Dedifferentiated amniotic fluid mesenchymal stem cell (primary cell): Measurements from ENCODE around the gene RHOG.
"Not testable (repeated sequence)": the region's sequence is repeated elsewhere in the genome, so short reads cannot be mapped to it uniquely, and the experiment has no call there.

Source experiments
- DNase-seq: peaks from one replicate; pipeline ENCODE4 v3.0.0-alpha.2; 2016; ENCODE audit errors: extremely low spot score

RHOG gene

DNA sequence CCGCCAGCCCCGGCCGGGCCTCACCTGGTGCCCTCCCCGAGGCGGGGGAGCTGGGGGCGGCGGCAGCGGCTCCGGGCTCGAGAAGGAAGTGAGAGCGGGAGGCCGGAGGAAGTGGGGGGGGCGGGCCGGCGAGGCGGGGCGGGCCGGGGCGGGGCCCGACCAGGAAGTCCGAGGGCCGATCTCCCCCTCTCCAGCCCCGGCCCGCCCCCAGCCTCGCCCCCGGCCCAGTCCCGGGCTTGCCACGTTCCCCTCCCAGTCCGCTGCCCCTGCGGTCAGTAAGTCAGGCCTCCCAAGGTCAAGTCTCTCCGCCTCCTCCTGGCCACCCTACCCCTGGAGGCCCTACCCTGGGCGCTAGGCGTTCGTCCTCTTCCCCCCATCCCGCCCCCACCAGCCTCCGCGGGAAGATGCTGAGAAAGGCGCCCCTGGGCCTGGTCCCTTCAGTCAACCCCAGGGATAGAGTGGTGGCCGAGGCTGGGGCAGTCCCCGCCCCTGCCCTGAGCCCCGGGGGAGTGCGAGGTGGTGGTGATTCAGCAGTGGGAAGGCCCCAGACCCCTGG is at the start of gene RHOG:
Gene RHOG, minus strand, starts transcription at position 90 of the 556 bp plus-strand sequence. CDS start 12,821 bp downstream, outside the sequence.
- peak; percentile 26 for DNase-seq

DNA sequence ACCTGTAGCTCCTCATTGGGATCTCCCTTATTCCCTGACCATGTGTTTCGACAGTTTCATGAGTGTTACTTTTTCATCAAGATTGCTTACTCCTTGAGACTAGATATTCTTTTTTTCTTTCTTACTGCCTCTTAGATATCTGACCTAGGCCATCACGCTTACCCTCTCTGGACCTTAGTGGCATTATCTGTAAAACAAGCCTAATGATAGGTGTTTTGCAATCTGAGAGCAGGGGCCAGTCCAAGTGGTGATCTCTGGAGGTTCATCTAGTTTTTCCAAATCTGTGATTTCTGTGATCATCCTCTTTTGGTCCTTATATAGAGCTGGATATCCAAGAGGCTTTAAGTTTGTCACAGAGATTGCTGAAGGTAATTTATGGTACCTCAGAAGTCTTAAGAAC is 49.3 kb upstream of the RHOG start:
- DNase-seq, result no peak

GRCh38 chr11:3888876-3889275 is 48.1 kb upstream of the RHOG start:
- DNase-seq, result no peak

DNA sequence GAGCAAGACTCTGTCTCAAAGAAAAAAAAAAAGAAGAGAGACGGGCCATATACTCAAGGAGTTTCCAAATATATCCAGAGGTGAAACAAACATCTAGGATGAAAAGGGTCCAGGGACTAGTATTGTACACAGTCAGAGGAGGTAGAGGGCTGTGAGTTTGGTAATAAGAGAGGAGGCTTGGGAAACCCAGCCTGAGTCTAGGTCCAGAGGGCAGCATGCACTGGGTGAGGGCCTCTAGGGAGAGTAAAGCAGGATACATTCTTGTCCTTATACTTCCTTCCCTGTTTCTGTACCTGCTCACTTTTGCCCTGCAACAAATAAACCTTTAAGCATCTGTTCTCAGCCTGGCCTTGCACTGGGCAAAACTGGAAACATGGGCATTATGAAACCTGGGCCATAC is 46.2 kb upstream of the RHOG start:
- no peak for DNase-seq

- no peak for DNase-seq
Measured at GRCh38 chr11:3885855-3886254, 45.1 kb upstream of the RHOG start.

DNA sequence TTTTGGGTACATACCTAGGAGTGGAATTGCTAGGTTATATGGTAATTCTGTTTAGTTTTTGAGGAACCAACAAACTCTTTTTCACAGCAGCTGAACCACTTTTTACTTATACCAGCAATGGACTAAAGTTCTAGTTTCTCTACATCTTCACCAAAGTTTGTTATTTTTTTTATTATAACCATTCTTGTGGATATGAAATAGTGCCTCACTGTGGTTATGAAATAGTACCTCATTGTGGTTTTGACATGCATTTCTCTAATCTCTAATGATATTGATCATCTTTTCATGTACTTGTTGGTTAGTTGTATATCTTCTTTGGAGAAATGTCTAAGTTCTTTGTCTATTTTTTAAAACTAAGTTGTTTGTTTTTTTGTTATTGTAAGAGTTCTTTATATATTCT is 41.9 kb upstream of the RHOG start:
- DNase-seq, result no peak

- DNase-seq, result no peak
Measured at GRCh38 chr11:3880724-3881123, 40.0 kb upstream of the RHOG start.

DNA sequence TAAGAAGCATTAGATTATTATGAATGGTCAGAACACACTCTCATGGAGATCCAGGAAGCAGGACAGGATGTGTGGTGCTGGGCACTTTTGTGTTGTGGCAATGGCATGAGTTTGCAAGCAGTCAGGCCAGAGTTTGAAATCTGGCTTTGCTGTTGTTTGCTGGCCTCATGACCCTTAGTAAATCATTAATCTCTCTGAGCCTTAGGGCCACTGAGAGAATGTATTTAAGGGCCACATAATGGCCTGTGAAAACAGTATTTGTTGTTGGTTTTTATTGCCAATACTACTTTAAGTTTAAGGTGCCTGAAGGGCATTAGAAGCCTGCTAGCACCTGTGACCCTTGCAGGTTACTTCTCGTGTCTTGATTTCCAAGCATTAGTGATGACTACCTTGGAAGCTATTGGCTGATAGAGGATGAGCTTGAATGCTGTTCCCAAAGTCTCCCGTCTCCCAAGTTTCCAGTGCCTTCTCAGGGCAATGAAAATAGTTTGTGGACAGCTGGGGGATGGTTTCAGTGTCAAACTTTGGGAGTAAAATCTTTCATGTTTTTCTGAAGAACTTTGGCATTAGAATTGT is 39.3 kb upstream of the RHOG start:
- DNase-seq, result no peak

DNA sequence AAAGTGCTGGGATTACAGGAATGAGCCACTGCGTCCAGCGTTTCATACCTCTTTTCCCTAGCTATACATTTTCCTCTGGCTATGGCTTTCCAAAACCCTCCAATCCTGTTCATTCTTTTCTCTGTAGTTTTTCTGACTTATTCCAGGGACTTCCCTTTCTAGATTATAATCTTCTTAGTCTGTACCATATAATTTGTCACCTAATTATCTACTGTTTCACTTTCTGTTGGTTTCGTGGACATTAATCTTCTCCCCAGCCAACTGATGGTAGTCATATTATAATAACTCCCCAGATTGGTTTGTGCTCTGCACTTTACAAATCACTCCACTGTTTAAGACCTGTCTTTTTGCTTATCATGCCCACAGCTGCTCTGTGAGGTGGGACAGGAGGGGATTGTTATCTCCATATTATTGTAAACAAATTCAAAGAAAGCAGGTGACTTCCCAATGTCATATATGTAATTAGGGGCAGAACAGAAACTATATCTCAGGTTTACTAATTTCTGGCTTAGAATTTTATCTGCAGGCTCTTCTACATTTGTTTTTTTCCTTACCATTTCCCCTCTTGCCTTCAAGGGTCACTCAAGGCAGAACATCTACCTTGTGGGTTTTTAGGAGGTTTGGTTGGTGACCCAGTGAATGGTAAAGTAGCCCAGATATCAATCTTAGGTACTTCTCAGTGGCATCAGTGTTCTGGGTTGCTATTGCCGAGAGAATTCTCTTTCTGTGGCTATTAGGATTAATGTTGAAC is 38.6 kb upstream of the RHOG start:
- DNase-seq, result no peak

GRCh38 chr11:3878258-3878584 is 37.5 kb upstream of the RHOG start:
- no peak for DNase-seq

DNA sequence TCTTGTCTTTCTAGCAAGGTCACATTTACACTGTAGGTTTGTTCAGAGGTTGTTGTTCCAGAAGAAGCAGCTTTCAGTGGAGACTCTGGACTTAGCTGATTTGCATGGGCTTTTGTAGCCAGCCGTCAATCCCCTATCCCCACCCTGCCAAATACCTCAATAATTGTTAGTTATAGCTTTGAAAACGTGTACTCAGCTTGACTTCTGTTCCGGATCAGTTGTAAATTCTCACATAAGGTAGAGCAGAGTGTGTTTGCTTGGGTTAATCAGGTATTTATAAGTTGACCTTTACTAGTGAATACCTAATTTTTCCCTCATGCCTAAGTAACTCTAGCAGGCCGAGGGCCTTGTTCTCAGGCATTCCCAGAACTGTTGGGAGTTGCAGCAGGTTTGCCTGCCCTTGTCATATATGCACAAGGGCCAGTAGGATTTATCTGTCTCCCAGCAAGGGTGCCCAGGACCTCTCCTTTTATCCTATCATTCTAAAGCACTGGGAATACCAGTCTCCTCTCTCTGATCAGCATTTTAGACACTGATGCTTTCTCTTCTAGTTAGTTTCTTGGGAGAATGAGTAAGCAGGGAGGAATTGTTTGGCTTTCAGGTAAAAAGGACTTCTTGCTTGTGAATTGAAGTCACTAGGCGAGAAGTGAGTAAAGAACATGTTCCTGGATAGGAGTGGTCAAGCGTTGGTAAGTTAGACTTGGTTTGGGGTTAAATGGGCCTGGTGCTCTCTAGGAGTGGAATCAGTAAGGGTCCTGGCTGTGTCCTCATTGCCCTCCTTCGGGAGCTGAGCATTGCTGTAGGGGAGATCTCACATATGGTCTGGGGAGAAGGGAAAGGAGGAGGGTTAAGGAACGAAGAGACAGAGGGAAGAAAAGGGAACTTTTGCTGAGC is 36.9 kb upstream of the RHOG start:
- no peak for DNase-seq

DNA sequence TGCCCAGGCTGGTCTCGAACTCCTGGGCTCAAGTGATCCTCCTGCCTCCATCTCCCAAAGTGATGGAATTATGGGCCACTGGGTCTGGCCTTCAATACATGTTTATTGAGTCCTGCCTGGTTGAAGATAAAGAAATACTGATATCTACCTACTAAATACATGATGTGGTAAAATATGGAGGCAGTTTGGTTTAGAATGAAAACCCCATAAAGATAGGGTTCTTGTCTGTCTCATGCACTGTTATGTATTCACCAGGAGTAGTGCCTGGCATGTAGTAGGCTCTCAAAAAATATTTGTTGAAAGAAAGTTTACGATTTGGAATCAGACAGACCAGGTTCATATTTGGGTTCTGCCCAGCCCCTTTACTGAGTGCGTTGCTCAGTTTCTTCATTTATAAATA is 35.9 kb upstream of the RHOG start:
- no peak for DNase-seq

GRCh38 chr11:3873712-3874349 is 33.1 kb upstream of the RHOG start:
- DNase-seq, result no peak

- DNase-seq, result no peak
Measured at GRCh38 chr11:3867209-3868091, 26.7 kb upstream of the RHOG start.

DNA sequence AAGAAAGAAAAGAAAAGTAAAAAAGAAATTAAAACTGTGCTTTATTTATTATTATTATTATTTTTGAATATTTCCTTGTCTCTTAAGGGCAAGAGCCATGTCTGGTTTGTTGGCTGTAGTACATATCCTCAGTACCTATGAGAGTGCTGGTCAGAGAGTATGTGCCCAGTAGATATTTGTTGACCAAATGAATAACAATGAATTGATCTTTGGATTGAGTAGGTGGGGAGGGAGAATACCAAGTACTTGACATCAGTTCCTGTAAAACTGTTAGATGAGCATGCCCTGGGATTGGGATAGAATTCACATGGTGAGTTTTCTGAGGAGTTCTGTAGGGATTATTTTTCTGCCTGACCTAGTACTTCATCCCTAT is 26.1 kb upstream of the RHOG start:
- DNase-seq, result no peak

DNA sequence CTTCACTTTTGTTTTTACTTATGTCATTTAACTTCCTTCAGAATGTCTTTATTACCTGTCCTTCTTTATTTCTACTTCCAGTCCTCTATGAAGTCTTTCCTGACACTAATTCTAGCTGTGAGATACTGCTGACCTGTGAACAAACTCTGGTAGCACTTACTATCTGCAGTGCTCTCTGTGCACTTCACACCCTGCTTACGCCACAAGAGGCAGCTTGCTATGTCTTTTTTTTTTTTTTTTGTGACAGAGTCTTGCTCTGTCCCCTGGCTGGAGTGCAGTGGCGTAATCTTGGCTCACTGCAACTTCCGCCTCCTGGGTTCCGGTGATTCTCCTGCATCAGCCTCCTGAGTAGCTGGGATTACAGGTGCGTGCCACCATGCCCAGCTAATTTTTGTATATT is 25.4 kb upstream of the RHOG start:
- DNase-seq, result no peak

GRCh38 chr11:3865388-3866193 is 24.8 kb upstream of the RHOG start:
- DNase-seq, result peak; percentile 34

GRCh38 chr11:3861683-3862082 is 20.9 kb upstream of the RHOG start:
- no peak for DNase-seq

- DNase-seq, result not testable (repeated sequence)
Measured at GRCh38 chr11:3860898-3861393, 20.2 kb upstream of the RHOG start.

DNA sequence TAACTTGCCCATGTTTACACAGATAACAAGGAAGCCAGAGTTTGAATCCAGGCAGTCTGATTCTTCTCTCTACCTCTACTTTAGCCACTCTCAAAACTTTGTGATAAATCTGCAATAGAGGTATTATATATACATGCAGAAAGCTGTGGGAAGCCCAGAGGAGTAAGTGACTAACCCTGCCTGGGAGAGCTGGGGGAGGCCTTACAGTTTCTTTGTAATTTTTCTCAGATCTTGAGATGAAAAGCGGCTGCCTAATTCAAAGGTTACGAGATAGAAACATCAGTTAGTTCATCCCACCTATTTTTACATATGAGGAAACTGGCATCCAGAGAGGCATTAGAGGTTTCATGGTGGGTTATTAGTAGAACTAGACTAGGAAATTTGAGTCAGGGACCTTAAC is 19.6 kb upstream of the RHOG start:
- no peak for DNase-seq
